GM12875 (cell line): ENCODE data around the gene ZNF652.
"Not testable (repeated sequence)": the region's sequence is repeated elsewhere in the genome, so short reads cannot be mapped to it uniquely, and the experiment has no call there.

Experiments used
- H3K4me3 ChIP-seq: one replicate; pipeline ENCODE4 v1.5.1; 2011; ENCODE audit warnings: low read depth, low read length, control low read depth
- CTCF ChIP-seq: IDR thresholded peaks from 2 replicates; pipeline ENCODE4 v1.5.1; 2011; ENCODE audit warnings: low read depth, mild to moderate bottlenecking, control low read depth, inconsistent platforms, low read length, moderate library complexity, borderline replicate concordance; ENCODE audit not compliant: insufficient read depth

ZNF652 gene

GRCh38 chr17:49365667-49366066 is 3.6 kb upstream of the ZNF652 start:
- H3K4me3 ChIP-seq, result no peak overlapping the region
- no peak for TF ChIP-seq CTCF

- H3K4me3 ChIP-seq, result not testable (repeated sequence)
Measured at GRCh38 chr17:49365126-49365525, 3.1 kb upstream of the ZNF652 start.

- TF ChIP-seq CTCF, result no peak
- H3K4me3 ChIP-seq, result no peak overlapping the region
Measured at GRCh38 chr17:49364119-49364518, 2.1 kb upstream of the ZNF652 start.

GRCh38 chr17:49363251-49363650 is 1.2 kb upstream of the ZNF652 start:
- TF ChIP-seq CTCF, result no peak
- no peak overlapping the region for H3K4me3 ChIP-seq

- H3K4me3 ChIP-seq, result peak overlapping the region; percentile 79
- TF ChIP-seq CTCF, result no peak
Measured at GRCh38 chr17:49362723-49363117, 670 bp upstream of the ZNF652 start.

GRCh38 chr17:49361129-49361901 is 735 bp downstream of the ZNF652 start:
- peak overlapping the region; percentile 79 for H3K4me3 ChIP-seq
- no peak for TF ChIP-seq CTCF

- peak overlapping the region; percentile 79 for H3K4me3 ChIP-seq
- no peak for TF ChIP-seq CTCF
Measured at GRCh38 chr17:49360796-49361128, 1.3 kb downstream of the ZNF652 start.
